ENCODE measurements around the gene KCNG2.

DNA sequence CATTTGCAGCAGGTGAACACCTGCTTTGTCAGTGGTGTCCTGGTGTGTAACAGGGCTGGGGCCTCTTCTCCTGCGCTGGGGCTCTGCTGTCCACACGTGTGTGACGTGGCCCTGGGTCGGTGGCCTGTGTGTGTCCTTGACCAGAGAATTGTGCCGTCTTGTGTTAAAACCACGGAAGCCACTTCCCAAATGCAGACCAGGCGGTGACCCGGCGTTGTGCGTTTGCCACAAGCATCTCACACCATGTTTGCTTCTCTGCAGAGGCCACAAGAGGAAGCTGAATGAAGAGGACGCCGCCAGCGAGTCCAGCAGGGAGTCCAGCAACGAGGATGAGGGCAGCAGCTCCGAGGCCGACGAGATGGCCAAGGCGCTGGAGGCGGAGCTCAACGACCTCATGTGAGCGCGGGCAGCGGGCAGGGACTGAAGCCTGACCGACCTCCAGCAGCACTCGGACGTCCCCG, 44.3 kb upstream of the KCNG2 start:
- TF ChIP-seq POLR2A (IDR thresholded peaks at IDR 0.05): no peak
- TF ChIP-seq, protein P1, sequence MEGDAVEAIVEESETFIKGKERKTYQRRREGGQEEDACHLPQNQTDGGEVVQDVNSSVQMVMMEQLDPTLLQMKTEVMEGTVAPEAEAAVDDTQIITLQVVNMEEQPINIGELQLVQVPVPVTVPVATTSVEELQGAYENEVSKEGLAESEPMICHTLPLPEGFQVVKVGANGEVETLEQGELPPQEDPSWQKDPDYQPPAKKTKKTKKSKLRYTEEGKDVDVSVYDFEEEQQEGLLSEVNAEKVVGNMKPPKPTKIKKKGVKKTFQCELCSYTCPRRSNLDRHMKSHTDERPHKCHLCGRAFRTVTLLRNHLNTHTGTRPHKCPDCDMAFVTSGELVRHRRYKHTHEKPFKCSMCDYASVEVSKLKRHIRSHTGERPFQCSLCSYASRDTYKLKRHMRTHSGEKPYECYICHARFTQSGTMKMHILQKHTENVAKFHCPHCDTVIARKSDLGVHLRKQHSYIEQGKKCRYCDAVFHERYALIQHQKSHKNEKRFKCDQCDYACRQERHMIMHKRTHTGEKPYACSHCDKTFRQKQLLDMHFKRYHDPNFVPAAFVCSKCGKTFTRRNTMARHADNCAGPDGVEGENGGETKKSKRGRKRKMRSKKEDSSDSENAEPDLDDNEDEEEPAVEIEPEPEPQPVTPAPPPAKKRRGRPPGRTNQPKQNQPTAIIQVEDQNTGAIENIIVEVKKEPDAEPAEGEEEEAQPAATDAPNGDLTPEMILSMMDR (IDR thresholded peaks at IDR 0.05): no peak
- TF ChIP-seq EP300 (IDR thresholded peaks at IDR 0.05): no peak

All from tibial nerve (tissue), 4 donors.